SK-N-SH treated with all-trans-retinoic acid at 6 μM for 48 hours (cell line): ENCODE measurements around the gene RBMS3.

Experiments
- CREB5 ChIP-seq: fragments of 250-450 bp; sonication (Bioruptor Pico); IDR thresholded peaks from 2 replicates; pipeline ENCODE4 v1.5.1; 2020; ENCODE audit warnings: low read depth, mild to moderate bottlenecking, moderate library complexity
- CSDC2 ChIP-seq: fragments of 250-450 bp; sonication (Bioruptor Pico); IDR thresholded peaks from 2 replicates; pipeline ENCODE4 v1.5.0; 2020; ENCODE audit warnings: mild to moderate bottlenecking, moderate library complexity
- CSRNP3 ChIP-seq: fragments of 250-450 bp; sonication (Bioruptor Pico); IDR thresholded peaks from 2 replicates; pipeline ENCODE4 v1.5.1; 2021; ENCODE audit warnings: mild to moderate bottlenecking, moderate library complexity
- ISL1 ChIP-seq: fragments of 250-450 bp; sonication (Bioruptor Pico); IDR thresholded peaks from 2 replicates; pipeline ENCODE4 v2.1.2; 2022; ENCODE audit warnings: mild to moderate bottlenecking, moderate library complexity
- PATZ1 ChIP-seq: fragments of 250-450 bp; sonication (Bioruptor Pico); IDR thresholded peaks from 2 replicates; pipeline ENCODE4 v1.8.0; 2020; ENCODE audit warnings: mild to moderate bottlenecking, moderate library complexity, borderline replicate concordance
- POU6F1 ChIP-seq: fragments of 250-450 bp; sonication (Bioruptor Pico); IDR thresholded peaks from 2 replicates; pipeline ENCODE4 v1.8.0; 2021; ENCODE audit warnings: low read depth, mild to moderate bottlenecking, moderate library complexity, borderline replicate concordance
- RARB ChIP-seq: fragments of 250-450 bp; sonication (Bioruptor Pico); IDR thresholded peaks from 2 replicates; pipeline ENCODE4 v1.8.0; 2021; ENCODE audit warnings: mild to moderate bottlenecking, moderate library complexity
- TCF4 ChIP-seq: fragments of 250-450 bp; sonication (Bioruptor Pico); IDR thresholded peaks from 2 replicates; pipeline ENCODE4 v1.8.0; 2021; ENCODE audit warnings: mild to moderate bottlenecking, moderate library complexity, borderline replicate concordance
- TOX ChIP-seq: fragments of 250-450 bp; sonication (Bioruptor Pico); IDR thresholded peaks from 2 replicates; pipeline ENCODE4 v1.8.0; 2021; ENCODE audit warnings: mild to moderate bottlenecking, moderate library complexity, borderline replicate concordance
- TSHZ2 ChIP-seq: fragments of 250-450 bp; sonication (Bioruptor Pico); IDR thresholded peaks from 2 replicates; pipeline ENCODE4 v1.5.0; 2020; ENCODE audit warnings: mild to moderate bottlenecking, moderate library complexity
- ZFP30 ChIP-seq: fragments of 450-650 bp; formaldehyde crosslinking; IDR thresholded peaks from 2 replicates; pipeline ENCODE4 v1.5.0; 2022; ENCODE audit warnings: mild to moderate bottlenecking, moderate library complexity
- ZNF8 ChIP-seq: fragments of 450-650 bp; formaldehyde crosslinking; IDR thresholded peaks from 2 replicates; pipeline ENCODE4 v1.5.0; 2020; ENCODE audit warnings: mild to moderate bottlenecking, moderate library complexity

- TF ChIP-seq RARB (CRISPR knock-in tag), result no peak
- no peak for TF ChIP-seq ISL1 (CRISPR knock-in tag)
- no peak for TF ChIP-seq POU6F1 (CRISPR knock-in tag)
- no peak for TF ChIP-seq ZNF8
- TF ChIP-seq CSDC2 (CRISPR knock-in tag), result no peak
- no peak for TF ChIP-seq PATZ1
- no peak for TF ChIP-seq CREB5 (CRISPR knock-in tag)
- TF ChIP-seq TCF4, result no peak
- no peak for TF ChIP-seq ZFP30
- no peak for TF ChIP-seq CSRNP3 (CRISPR knock-in tag)
- TF ChIP-seq TSHZ2 (CRISPR knock-in tag), result no peak
- no peak for TF ChIP-seq TOX (CRISPR knock-in tag)
Measured at GRCh38 chr3:29270752-29271151, 10.1 kb upstream of the RBMS3 start.
